ENCODE results near the gene PLEKHG3.

GRCh38 chr14:64771161-64771560, 66.9 kb downstream of the PLEKHG3 start:
- TF ChIP-seq CTCF (optimal IDR thresholded peaks at IDR 0.05 in 1 of 3, IDR thresholded peaks at IDR 0.05 in 1 of 3, conservative IDR thresholded peaks at IDR 0.05 in 1 of 3; ENCODE audit: extremely low read depth in 1 of 3, insufficient read depth in 2 of 3, low read length in 3 of 3) = no peak
- TF ChIP-seq EZH2 (IDR thresholded peaks at IDR 0.05; ENCODE audit: low read length) = no peak

All from keratinocyte (primary cell).